GM19395 (cell line): ENCODE results near the gene CUBN.

Experiments
- ATAC-seq: cut with Tn5 transposase; IDR thresholded peaks from one replicate; pipeline ENCODE4 v1.9.1; 2021; ENCODE audit warnings: mild to moderate bottlenecking, moderate library complexity; ENCODE audit not compliant: unreplicated experiment

Gene CUBN

DNA sequence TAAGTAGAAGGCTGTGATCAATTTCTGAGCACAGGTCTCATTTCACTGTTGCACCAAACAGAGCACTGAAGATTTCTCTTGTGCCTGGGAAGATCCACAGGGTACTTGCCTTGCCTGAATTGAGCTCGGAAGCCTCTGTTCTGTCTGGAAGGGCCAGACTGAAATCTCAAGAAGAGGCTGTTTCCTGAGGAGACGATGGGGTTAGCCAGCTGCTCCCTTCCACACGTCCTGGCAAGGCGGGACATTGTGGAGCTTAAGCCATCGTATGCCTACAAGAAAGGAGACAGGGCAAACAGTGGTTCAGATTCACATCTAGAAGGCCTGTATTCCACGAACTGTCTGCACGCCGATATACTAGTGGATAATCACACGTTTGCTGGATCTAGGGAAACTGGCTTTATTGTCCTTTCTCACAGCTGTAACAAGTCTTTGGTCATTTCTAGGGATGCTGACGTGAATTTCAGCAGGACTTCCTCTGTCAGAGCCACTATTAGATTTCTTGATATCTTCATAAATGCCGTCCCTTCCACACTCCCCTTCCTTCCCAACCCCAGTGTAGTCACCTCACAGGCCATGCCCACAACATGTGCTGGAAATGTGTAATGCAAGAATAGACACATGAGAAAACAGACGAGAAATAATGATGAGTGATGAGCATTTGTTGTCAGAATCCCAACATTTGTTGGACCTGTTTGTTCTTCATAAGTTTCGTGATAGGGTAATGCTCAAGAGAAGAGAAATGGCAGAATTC, 175.2 kb downstream of the CUBN start:
- no peak for ATAC-seq

DNA sequence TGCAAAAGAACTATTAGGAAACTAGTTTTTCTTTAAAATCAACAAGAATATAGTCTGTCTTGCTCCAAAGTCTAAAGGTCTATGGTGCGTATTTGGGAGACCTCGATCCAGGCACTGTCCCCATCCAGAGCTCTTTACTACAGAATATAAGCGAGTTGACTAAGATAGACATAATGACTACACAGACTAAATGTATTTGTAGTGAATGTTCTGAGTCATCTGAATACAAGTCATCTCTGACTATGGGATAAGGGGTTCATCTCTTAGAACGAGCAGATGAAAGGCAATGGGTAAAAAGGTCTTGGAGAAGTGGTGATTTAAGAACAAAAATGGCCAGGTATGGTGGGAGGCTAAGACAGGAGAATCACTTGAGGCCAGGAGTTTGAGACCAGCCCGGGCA, 176.3 kb downstream of the CUBN start:
- no peak for ATAC-seq

DNA sequence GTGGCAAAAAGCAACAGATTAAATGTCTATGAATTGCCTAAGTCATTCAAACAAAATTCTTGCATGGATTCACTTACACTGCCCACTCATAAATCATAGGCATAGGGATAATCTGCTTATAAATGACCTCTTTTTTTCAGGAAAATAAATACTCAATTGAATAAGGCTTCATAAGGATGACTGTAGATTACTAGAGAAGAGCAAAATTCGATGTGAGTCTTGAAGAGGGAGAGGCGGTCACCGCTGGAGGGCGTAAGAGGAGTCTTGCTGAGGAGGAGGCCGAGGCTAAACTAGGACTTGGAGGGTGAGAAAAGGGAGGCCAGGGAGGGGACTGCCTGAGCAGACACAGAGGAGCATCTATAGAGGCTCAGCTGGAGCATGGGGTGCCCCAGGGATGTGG, 177.0 kb downstream of the CUBN start:
- no peak for ATAC-seq

DNA sequence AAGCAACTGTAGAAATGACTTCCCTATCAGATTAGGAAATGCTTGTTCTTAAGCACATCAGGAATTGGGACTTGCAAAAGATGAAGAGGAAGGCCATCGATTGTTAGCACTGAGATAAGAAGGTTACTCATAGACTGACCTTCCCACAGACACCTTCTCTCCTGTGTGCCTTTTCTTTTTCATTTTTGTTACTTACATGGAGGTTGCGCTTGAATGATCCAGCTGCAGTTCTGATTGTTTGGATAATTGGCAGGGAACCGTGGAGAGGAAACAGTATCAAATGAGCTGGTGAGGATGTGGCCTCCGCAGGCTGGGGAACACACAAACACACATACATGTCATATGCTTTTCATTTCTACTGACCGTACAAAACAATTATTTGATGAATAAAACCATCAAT, 177.5 kb downstream of the CUBN start:
- no peak for ATAC-seq

DNA sequence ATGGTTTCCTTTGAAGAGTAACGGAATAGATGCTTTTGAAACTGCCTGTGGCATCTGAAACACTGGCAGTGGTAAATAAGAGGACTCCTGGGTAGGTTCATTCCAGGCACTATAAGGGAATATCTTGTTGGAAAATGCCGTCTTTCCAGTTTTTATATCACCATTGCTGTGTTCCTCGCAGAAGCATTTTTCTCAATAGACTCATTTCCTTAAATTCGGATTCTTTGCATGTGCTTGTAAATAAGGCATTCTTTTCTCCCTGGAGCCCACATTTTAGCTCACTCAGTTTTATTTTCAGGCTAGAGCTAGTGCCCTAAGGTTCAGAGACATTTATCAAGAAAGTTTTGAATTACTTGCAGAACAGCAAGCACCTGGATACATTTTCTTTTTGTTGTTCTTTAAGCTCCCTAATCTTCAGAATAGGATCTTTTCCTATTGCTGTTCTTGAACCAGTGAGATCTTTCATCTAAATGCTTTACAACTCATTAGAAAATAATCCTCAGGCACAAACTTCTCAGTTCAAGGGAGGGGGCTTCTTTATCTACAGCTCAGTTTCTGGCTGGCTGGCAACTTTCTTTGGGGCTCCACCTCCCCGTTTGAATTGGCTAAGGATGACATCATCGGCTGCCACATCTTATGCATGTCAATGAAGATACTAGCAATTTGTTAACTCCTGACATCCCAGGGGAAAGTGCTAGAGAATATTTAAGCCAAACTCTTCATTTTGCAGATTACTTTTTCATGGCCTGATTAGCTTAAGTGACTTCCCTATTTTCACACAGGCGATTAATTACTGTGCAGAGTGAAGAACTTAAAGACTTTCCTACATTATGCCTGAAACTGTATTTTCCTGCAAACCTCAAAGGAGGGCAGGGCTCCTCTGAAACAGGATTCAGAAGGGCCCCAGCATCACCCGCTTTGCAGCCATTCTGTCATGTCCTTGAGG, 178.7 kb downstream of the CUBN start:
- ATAC-seq = no peak

DNA sequence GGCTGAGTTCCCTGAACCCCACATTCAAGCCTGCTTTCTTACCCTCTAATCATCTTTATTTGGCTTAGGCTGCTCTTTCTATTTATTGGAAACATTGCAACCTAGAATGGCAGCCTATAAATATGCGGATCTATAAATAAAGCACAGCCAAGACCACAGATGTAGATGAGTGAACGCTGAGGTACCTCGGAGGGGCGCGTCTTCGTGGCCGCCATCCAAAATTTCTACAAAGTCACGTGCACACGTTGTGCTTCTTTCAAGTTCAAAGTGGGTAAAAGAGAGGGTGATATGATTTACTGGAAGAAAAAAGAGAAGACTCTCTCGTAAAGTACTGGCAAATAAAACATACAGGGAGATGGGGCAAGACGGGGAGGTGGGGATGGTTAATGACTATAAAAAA, 179.8 kb downstream of the CUBN start:
- ATAC-seq = no peak

DNA sequence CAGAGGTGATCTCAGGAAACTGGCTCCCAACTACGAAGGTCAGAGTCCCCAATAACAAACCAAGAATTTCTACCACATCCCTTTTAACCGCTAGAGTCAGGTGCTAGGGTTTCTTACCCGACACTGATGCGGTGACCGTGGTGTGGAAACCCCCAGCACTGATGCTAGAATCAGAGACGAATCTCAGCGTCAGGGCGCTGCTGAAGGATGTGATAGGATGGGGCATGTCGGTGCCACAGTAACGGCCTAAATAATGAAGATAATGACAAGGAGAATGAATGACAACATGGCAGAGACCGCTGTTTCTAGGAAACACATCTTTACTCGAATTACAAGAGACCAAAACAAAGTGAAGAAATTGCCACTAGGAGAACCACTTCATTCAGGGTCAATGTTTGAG, 181.2 kb downstream of the CUBN start:
- no peak for ATAC-seq

DNA sequence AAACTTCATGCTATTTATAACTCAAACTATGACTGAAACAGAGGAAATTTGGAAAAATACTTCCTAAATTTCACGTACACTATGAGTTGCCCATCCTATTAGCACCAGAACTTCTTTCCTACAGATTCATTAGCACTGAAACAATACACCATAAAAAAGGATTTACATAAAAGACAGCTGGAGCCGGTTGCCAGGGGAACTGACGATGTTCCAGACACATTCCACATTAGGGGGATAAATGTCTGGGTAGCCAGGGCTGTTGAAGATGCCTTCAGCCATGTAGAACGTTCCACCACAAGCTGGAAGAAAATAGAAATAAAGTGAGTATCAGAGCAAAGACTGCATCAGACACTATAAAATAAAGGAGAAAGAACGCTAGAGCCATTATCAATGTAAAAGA, 182.5 kb downstream of the CUBN start:
- no peak for ATAC-seq

DNA sequence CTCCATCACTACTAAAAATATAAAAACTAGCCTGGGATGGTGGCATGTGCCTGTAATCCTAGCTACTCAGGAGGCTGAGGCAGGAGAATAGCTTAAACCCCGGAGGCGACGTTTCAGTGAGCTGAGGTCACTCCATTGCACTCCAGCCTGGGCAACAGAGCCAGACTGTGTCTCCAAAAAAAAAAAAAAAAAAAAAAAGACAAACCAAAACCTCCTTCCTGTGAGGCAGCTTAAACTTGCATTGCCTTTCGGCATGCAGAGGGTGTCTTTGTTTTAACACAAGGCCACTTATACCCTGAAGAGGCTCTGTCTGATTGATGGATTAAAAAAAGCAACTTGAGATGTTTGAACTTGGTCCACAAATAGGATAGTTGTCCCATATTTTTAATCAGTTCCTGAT, 184.0 kb downstream of the CUBN start:
- ATAC-seq = no peak

DNA sequence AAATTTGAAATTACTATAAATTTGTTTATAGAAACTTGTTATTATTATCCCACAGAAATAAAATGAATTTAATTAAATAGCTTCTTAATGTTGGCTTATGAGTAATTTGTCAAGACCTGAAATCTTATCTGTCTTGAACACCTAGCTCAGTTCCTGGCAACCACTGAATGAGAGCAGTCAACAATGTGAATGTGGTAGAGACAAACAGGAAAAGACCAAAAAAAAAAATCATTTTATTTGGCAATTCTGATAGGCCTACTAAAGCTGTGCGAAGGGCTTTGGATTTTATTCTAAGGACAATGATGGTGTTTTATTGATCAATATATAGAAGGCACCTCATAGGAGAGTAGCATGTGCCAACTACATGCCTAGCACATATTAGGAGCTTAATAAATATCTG, 184.6 kb downstream of the CUBN start:
- ATAC-seq = no peak

DNA sequence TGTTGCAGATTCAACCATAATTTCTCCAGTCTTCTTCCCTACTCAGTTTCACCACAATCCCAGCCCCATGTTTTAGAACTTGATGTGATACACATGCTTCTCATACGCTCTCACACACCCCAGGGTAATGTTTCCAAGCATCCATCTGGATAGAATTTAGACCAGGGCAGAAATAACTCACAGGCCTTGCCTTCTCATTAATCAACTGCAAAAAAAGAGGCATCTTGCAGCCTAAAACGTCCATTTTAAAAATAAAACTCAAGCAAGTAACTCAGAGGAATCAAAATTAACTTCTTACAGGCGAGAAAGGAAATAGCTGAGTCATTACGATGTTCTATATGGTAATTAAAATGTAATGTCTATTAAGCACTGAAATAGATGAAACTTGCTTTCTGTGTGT, 185.2 kb downstream of the CUBN start:
- no peak for ATAC-seq

DNA sequence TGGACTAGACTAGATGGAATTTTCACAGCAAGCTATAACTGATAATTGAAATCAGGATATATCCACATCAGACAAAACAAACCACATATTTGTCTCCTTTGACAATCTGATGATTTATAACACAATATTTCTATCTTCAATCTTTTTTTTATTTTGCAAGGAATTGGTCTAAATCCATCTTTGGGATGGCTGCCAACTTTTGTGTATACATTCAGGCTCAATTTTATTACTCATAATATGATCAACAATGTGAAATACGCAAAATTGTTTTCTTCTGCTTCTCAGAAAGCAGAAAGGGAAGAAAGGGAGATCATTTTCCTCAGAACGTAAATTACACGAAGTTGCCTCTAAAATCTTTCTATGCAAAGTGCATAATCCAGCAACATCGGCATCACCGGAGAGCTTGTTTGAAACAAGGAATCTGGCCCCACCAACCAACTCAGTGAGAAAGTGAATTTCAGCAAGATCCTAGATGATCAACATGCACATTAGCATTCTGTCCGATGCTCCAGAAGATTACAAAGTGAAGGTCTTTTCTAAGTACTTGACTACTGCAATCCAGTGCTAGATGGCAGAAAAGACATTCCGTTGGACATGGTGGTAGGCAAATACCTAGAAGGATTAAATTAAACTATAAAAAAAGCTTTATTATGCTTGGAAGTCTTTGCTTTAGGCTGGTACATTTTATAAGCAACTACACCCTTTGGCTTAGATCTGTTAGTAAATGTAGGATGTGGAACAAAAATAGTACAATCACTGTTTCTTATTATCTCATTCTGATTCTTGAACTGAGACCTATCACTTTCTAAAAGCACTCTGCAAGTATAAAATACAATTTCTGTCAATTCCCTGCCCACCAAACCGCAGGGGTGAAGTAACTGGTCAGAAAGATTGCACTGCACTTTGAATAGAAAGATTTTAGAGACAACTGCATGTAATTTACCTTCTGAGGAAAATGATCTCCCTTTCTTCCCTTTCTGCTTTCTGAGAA, 186.0 kb downstream of the CUBN start:
- ATAC-seq = no peak

DNA sequence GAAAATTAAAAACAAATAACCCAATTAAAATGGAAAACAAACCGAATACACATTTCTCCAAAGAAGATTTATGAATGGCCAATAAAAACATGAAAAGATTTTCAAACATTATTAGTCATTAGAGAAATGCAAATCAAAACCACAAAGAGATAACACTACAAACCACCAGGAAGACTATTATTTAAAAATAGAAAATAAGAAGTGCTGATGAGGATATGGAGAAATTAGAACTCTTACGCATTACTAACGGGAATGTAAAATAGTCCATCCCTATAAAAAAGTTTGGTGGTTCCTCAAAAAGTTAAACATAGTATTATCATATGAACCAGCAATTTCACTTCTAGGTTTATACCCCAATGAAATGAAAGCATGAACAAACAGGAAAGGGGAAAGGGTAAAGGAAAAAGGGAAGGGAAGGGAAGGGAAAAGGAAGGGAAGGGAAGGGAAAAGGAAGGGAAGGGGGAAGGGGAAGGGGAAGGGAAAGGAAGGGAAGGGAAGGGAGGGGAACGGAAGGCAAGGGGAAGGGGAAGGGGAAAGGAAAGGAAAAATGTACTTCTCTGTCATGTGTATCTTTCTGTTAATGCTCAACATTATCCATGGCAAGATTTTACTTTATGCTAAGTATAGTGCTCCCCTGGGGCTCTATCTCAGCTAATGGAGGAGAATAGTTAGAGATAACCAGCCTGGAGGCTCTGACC, 187.1 kb downstream of the CUBN start:
- ATAC-seq = no peak

DNA sequence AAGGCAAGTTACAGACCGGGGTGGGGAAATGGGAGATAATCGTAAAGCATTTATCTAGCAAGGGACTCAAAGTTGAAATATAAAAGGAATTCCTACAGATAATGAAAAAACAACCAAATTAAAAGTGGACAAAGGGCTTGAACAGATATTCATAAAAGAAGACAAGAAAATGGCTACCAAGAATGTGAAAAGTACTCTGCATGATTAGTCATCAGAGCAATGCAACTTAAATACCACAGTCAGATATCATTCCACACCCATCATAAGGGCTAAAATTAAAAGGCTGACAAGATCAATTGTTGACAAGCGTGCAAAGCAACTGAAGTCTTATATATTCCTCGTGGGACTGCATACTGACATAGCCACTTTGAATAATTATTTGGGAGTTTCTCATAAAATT, 187.7 kb downstream of the CUBN start:
- no peak for ATAC-seq

DNA sequence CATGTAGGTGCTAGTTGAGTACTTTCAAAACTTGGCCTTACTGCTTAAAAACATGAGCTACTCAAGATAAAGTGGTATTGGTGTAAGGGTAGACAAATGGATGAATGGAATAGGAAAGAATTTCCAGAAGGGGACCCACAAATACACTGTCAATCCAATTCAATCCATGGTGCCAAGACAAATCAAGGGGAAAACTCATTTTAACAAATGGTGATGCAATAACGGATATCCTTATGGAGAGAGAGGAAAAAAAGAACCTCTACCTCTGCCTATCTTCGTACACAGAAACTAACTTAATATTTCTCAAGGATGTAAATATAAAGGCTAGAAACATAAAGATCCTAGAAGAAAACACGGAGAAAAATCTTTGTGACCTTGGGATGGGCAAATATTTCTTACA, 188.5 kb downstream of the CUBN start:
- ATAC-seq = no peak

DNA sequence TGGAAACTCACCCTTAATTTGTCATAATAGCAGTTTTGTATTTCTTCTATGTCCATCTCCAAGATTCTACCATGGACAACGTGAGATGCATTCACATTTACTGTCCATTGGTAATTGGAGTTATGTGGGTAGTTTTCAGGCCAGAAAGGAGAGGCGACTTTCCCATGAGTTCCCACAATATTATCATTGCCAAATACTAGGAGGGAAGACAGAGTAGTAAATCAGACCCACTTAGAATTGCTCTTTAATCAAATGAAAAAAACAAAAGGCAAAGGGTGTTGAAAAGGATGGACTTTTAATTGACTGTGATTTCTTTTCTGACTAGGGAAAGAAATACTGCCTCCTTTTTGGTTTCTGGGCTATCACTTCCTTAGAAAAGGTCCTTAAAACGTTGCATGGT, 190.7 kb downstream of the CUBN start:
- ATAC-seq = no peak

DNA sequence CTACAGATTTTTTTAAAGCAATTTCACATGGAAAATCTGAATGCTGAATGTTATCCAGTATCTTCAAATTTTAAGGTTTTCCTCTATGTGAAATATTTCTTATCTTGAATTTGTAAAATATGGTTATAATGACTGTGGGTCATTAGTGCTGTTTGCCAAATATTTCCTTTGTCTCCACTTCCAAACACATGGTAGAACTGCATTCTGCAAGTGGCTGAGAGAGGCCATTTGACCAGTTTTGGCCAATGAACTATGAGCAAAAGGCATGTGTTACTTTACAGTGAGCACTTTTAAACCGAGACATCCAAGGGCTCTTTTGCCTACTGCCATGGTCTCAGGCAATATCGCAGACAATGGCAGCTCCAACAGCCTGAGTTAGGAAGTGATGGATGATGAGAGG, 195.2 kb downstream of the CUBN start:
- no peak for ATAC-seq

DNA sequence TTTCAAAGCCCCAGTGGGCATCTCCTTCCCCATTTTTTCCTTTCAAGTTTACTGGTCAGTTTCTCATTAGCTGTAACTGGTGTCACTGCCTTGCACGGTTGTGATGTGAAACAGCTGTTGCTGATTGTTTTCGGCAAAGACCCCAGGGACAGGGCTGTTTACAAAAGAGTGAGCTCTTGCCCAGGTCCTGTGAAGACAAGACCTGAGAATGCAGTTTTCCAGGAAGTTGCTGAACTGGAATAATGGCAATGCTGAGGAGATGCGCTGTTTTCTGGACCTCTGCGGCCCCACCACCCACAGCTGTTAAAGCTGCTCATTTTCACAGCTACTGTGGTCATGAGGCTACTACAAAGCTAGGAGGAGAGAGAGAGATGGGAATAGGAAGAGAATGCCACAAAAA, 195.8 kb downstream of the CUBN start:
- ATAC-seq = no peak

DNA sequence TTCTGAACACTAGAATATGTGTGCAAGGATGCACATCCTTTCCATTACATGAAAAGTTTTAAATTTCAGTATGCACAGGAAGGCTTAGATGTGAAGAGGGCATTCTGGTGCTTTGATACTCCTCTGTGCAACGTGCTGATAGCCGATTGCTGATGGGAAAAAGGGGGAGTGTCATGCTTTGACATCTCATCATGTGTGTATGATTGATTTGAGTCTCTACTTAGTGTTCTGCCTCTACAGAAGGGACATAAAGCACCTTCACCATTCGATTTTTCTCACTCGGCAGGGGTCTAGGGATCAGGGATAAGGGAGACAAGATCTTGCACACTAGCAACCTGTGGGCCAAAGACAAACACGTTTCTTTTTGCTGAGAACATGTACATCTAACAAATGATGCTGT, 197.7 kb downstream of the CUBN start:
- no peak for ATAC-seq

DNA sequence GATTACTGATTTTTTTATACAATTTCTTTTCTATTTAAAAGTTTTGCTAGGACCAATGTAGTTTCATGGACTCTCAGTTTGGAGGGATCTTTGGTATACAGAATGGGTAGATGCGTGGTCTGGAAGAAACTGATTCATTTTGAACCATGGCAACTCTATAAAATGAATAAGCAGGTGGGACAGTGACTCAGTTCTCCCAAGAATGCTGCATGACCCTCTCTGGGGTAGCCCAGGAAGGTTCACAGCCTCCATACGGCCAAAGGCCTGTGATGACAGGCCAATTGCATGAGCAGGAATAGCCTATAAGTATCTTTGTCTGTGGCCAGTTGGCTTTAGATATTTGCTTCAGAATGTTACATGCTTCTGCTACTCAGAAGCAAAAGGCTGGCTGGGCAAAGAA, 199.1 kb downstream of the CUBN start:
- no peak for ATAC-seq

DNA sequence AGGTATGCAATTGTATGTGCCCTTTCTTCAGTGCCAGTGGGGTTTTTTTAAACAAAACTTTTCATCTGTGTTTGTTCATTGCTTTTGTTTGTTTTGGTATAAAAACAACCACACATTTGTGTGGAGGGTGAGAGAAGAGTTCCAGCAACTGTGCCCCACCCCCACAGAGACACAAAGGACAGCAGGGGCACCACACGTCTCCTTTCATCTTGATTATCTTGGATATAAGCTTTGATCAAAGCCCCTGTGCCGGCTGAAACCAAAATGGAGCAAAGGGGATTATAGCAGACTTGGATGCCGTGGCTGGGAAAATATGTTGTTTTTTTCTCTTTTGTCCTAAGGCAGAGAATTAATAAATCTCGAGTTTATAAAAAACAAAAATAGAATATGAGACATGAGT, 200.5 kb downstream of the CUBN start:
- no peak for ATAC-seq
